ENCODE data around the gene CLRN3.

The CLRN3 gene

DNA sequence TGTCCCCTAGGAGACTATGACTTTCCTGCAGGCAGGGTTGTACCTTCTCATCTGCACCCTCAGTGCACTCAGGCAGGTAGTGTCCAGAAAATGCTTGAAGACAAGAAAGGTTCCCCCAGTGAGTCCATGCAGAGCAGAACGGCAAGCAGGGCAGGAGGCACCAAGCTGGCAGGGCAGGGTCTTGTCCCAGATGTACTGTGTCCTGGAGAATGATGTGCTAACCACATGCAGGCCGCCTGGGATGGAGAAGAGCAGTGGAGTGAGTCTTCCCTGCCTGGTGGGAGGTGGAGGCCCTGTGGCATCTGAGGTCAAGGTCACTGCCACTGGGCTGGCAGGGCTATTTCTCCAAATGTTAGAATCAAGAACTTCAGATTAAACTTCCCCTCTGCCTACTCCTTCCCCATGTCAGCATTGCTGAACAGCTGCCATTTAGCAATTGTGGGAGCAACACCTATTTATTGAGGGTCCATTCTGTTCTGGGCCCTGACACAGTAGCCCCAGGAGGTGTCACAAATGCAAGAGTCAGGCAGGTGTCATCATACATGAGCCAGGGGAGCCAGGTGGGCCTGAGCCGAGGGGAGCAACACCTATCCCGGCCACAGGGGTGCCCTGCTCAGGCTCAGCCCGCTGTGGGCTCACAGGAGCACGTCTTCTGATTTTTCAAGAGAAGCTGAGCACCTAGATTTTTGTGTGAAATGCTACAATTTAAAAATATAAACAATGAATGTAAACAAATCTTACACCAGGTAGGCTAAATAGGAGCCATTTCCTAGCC lies 48.3 kb upstream of the CLRN3 start:
- no peak overlapping the region for H3K27ac ChIP-seq (ENCODE audit: extremely low read depth, low read depth, low read length)
- TF ChIP-seq, protein P1, sequence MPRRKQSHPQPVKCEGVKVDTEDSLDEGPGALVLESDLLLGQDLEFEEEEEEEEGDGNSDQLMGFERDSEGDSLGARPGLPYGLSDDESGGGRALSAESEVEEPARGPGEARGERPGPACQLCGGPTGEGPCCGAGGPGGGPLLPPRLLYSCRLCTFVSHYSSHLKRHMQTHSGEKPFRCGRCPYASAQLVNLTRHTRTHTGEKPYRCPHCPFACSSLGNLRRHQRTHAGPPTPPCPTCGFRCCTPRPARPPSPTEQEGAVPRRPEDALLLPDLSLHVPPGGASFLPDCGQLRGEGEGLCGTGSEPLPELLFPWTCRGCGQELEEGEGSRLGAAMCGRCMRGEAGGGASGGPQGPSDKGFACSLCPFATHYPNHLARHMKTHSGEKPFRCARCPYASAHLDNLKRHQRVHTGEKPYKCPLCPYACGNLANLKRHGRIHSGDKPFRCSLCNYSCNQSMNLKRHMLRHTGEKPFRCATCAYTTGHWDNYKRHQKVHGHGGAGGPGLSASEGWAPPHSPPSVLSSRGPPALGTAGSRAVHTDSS (tag by site-specific recombination; IDR thresholded peaks at IDR 0.05) = no peak
- TF ChIP-seq, protein P2, sequence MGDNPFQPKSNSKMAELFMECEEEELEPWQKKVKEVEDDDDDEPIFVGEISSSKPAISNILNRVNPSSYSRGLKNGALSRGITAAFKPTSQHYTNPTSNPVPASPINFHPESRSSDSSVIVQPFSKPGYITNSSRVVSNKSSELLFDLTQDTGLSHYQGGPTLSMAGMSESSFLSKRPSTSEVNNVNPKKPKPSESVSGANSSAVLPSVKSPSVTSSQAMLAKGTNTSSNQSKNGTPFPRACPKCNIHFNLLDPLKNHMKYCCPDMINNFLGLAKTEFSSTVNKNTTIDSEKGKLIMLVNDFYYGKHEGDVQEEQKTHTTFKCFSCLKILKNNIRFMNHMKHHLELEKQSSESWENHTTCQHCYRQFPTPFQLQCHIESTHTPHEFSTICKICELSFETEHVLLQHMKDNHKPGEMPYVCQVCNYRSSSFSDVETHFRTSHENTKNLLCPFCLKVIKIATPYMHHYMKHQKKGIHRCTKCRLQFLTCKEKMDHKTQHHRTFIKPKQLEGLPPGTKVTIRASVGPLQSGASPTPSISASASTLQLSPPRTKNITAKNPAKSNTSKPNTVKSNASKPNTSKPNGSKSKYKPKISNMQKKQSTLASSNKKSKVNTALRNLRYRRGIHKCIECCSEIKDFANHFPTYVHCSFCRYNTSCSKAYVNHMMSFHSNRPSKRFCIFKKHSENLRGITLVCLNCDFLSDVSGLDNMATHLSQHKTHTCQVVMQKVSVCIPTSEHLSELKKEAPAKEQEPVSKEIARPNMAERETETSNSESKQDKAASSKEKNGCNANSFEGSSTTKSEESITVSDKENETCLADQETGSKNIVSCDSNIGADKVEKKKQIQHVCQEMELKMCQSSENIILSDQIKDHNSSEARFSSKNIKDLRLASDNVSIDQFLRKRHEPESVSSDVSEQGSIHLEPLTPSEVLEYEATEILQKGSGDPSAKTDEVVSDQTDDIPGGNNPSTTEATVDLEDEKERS (tag by site-specific recombination; IDR thresholded peaks at IDR 0.05) = no peak
- TF ChIP-seq ZNF549 (tag by site-specific recombination; IDR thresholded peaks at IDR 0.05) (no peak), ZBTB8A (tag by site-specific recombination; IDR thresholded peaks at IDR 0.05) (no peak), ZNF132 (tag by site-specific recombination; IDR thresholded peaks at IDR 0.05; ENCODE audit: borderline replicate concordance) (no peak), ZNF624 (tag by site-specific recombination; IDR thresholded peaks at IDR 0.05) (no peak), KLF17 (tag by site-specific recombination; IDR thresholded peaks at IDR 0.05) (no peak), ZNF560 (tag by site-specific recombination; IDR thresholded peaks at IDR 0.05; ENCODE audit: borderline replicate concordance) (no peak), ZNF830 (tag by site-specific recombination; IDR thresholded peaks at IDR 0.05; ENCODE audit: low read depth) (no peak), ZNF404 (tag by site-specific recombination; IDR thresholded peaks at IDR 0.05) (no peak), ZNF488 (tag by site-specific recombination; IDR thresholded peaks at IDR 0.05) (no peak), ZNF121 (tag by site-specific recombination; IDR thresholded peaks at IDR 0.05) (no peak), ZNF626 (tag by site-specific recombination; IDR thresholded peaks at IDR 0.05) (no peak), ZFHX2 (tag by site-specific recombination; conservative IDR thresholded peaks at IDR 0.05) (no peak), SP2 (tag by site-specific recombination; IDR thresholded peaks at IDR 0.05) (no peak), ZNF660 (tag by site-specific recombination; IDR thresholded peaks at IDR 0.05) (no peak), ZNF335 (tag by site-specific recombination; conservative IDR thresholded peaks at IDR 0.05) (no peak), ZNF530 (tag by site-specific recombination; IDR thresholded peaks at IDR 0.05; ENCODE audit: low read depth) (no peak), ZNF510 (tag by site-specific recombination; IDR thresholded peaks at IDR 0.05; ENCODE audit: insufficient replicate concordance) (no peak)
- TF ChIP-seq, protein P3, sequence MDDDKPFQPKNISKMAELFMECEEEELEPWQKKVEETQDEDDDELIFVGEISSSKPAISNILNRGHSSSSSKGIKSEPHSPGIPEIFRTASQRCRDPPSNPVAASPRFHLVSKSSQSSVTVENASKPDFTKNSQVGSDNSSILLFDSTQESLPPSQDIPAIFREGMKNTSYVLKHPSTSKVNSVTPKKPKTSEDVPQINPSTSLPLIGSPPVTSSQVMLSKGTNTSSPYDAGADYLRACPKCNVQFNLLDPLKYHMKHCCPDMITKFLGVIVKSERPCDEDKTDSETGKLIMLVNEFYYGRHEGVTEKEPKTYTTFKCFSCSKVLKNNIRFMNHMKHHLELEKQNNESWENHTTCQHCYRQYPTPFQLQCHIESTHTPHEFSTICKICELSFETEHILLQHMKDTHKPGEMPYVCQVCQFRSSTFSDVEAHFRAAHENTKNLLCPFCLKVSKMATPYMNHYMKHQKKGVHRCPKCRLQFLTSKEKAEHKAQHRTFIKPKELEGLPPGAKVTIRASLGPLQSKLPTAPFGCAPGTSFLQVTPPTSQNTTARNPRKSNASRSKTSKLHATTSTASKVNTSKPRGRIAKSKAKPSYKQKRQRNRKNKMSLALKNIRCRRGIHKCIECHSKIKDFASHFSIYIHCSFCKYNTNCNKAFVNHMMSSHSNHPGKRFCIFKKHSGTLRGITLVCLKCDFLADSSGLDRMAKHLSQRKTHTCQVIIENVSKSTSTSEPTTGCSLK (tag by site-specific recombination; IDR thresholded peaks at IDR 0.05) = no peak
- H3K4me3 ChIP-seq (ENCODE audit: low read depth, low read length) = no peak overlapping the region
- POLR2A ChIA-PET = no interaction called here
- CTCF ChIA-PET = interaction anchor here (0.6 to 0.7 kb wide), 2 partner anchors 229 to 1666 kb away, joined by 4 to 5 read pairs; no protein-coding TSS in a partner anchor
- H3K4me1 ChIP-seq (ENCODE audit: control insufficient read depth, insufficient read depth, low read length) = no peaks in the 10 kb centered on the region; the same call in 1 of the 2 replicates
- no peaks in the 10 kb centered on the region for H3K36me3 ChIP-seq (ENCODE audit: control insufficient read depth in 2 of 2, insufficient read depth in 1 of 2, low read length in 2 of 2)
- no peaks in the 10 kb centered on the region for H3K9me3 ChIP-seq (ENCODE audit: control insufficient read depth, insufficient read depth, low read depth, low read length)

All from HEK293 (cell line).